ENCODE results near the gene DACH1. TPM values are rescaled to one million over a fixed set of nuclear protein-coding genes. Genes with fewer than 3 reads are reported as not detected.

DACH1 gene
- total RNA-seq, 2 experiments from 2014 or later: not detected

DNA sequence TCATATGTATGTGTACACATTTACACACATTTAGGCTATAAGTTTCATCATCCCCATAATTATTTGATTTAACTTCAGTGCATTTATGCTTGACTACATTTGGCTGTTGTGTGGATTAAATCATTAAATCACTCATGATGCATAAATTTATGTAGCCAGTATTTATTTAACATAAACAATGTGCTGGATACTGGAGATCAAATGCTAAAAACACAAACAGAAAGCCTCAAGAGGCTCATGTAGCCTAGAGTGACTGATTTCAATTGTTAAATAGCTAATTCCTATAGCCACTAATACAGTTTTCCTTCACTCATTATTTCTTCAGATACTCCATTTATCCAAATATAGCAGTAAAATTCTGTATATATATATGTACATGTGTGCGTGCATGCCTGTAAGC is 376.0 kb downstream of the DACH1 start:
- Histone ChIP-seq H3K9me3 (ENCODE audit: low read length) (no peaks in the 10 kb centered on the region), H3K4me3 (ENCODE audit: low read depth, low read length, poor library complexity, severe bottlenecking) (no peak overlapping the region), H4K20me1 (ENCODE audit: insufficient read depth, low read length) (no peaks in the 10 kb centered on the region), H3K27ac (ENCODE audit: low read depth, low read length, poor library complexity, severe bottlenecking) (no peak overlapping the region), H3K79me2 (ENCODE audit: insufficient read depth, low read depth, low read length) (no peaks in the 10 kb centered on the region), H3K9me2 (ENCODE audit: insufficient read depth, low read length) (no peaks in the 10 kb centered on the region), H2AFZ (ENCODE audit: low read length) (no peak overlapping the region), H3K4me1 (ENCODE audit: insufficient read depth, low read length, poor library complexity, severe bottlenecking) (no peaks in the 10 kb centered on the region), H3K4me2 (ENCODE audit: low read length) (no peak overlapping the region), H3K36me3 (ENCODE audit: insufficient read depth, low read length) (no peaks in the 10 kb centered on the region)
- intact Hi-C loops (cut with micrococcal nuclease; ENCODE audit: unreplicated experiment): no loop called here
- ChIA-PET POLR2A (no interaction called here), CTCF (ENCODE audit: unreplicated experiment) (no interaction called here)
- BruUV-seq (replicated peaks): no TSS peak
- no peak for DNase-seq (ENCODE audit: low spot score)
- no peak for TF ChIP-seq EZH2phosphoT487 (IDR thresholded peaks at IDR 0.05; ENCODE audit: borderline replicate concordance, low read depth, low read length)
- TF ChIP-seq, protein P1, sequence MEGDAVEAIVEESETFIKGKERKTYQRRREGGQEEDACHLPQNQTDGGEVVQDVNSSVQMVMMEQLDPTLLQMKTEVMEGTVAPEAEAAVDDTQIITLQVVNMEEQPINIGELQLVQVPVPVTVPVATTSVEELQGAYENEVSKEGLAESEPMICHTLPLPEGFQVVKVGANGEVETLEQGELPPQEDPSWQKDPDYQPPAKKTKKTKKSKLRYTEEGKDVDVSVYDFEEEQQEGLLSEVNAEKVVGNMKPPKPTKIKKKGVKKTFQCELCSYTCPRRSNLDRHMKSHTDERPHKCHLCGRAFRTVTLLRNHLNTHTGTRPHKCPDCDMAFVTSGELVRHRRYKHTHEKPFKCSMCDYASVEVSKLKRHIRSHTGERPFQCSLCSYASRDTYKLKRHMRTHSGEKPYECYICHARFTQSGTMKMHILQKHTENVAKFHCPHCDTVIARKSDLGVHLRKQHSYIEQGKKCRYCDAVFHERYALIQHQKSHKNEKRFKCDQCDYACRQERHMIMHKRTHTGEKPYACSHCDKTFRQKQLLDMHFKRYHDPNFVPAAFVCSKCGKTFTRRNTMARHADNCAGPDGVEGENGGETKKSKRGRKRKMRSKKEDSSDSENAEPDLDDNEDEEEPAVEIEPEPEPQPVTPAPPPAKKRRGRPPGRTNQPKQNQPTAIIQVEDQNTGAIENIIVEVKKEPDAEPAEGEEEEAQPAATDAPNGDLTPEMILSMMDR (conservative IDR thresholded peaks at IDR 0.05; ENCODE audit: low read length): no peak

DNA sequence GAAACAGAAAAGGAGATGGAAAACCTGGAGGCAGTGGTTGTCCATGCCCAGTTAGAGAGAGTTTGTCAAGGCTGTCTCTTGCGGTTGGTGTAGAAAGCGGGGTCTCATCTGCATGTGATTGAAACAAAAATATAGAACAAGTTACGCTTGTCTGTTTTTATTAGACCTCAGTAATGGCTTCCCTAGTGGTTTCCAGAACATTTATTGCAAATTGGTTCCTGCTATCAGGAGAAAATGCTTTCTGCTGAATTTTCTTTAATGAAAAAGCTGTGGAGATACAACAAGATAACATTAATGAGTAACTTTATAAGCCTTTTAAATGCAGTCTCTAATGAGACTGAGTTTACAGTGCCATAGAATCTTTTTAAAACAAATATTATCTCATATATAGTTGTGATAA is 378.0 kb downstream of the DACH1 start:
- no peak overlapping the region for H3K27ac ChIP-seq (ENCODE audit: low read depth, low read length, poor library complexity, severe bottlenecking)
- TF ChIP-seq, protein P1 (conservative IDR thresholded peaks at IDR 0.05; ENCODE audit: low read length): no peak
- no peak for TF ChIP-seq EZH2phosphoT487 (IDR thresholded peaks at IDR 0.05; ENCODE audit: borderline replicate concordance, low read depth, low read length)
- H3K9me3 ChIP-seq (ENCODE audit: low read length): no peaks in the 10 kb centered on the region
- no peak for DNase-seq (ENCODE audit: low spot score)
- H3K4me2 ChIP-seq (ENCODE audit: low read length): no peak overlapping the region
- H3K4me1 ChIP-seq (ENCODE audit: insufficient read depth, low read length, poor library complexity, severe bottlenecking): no peaks in the 10 kb centered on the region
- CTCF ChIA-PET (ENCODE audit: unreplicated experiment): no interaction called here
- no peaks in the 10 kb centered on the region for H3K79me2 ChIP-seq (ENCODE audit: insufficient read depth, low read depth, low read length)
- POLR2A ChIA-PET: interaction anchor here (0.6 to 0.8 kb wide), 2 partner anchors 10 to 22 kb away, joined by 3 to 4 read pairs; no protein-coding TSS in a partner anchor
- no peak overlapping the region for H3K4me3 ChIP-seq (ENCODE audit: low read depth, low read length, poor library complexity, severe bottlenecking)
- intact Hi-C loops (cut with micrococcal nuclease; ENCODE audit: unreplicated experiment): no loop called here
- H3K9me2 ChIP-seq (ENCODE audit: insufficient read depth, low read length): no peaks in the 10 kb centered on the region
- H3K36me3 ChIP-seq (ENCODE audit: insufficient read depth, low read length): no peaks in the 10 kb centered on the region
- H4K20me1 ChIP-seq (ENCODE audit: insufficient read depth, low read length): no peaks in the 10 kb centered on the region
- BruUV-seq (replicated peaks): no TSS peak
- H2AFZ ChIP-seq (ENCODE audit: low read length): no peak overlapping the region

DNA sequence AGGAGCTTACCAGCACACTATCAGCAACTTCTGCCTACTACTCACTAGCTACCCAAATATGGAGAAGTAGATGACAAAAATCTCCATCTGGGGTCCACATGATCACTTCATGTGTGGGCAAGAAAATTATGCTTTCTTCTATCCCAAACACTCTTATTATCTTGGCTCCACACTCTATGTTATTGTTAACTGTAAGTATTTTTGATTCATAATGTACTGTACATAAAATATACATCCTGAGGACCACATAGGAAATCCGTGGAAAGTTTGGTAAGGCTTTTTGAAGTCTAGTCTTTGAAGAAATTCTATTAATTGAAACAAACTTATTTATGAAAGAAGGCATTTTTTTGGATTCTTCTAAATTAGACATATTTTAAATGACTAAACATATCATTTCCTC is 378.8 kb downstream of the DACH1 start:
- Histone ChIP-seq H3K27ac (ENCODE audit: low read depth, low read length, poor library complexity, severe bottlenecking) (no peak overlapping the region), H3K4me2 (ENCODE audit: low read length) (no peak overlapping the region), H2AFZ (ENCODE audit: low read length) (no peak overlapping the region), H3K9me3 (ENCODE audit: low read length) (no peaks in the 10 kb centered on the region), H3K9me2 (ENCODE audit: insufficient read depth, low read length) (no peaks in the 10 kb centered on the region), H3K79me2 (ENCODE audit: insufficient read depth, low read depth, low read length) (no peaks in the 10 kb centered on the region), H3K36me3 (ENCODE audit: insufficient read depth, low read length) (no peaks in the 10 kb centered on the region), H3K4me1 (ENCODE audit: insufficient read depth, low read length, poor library complexity, severe bottlenecking) (no peaks in the 10 kb centered on the region), H4K20me1 (ENCODE audit: insufficient read depth, low read length) (no peaks in the 10 kb centered on the region), H3K4me3 (ENCODE audit: low read depth, low read length, poor library complexity, severe bottlenecking) (no peak overlapping the region)
- POLR2A ChIA-PET: no interaction called here
- BruUV-seq (replicated peaks): no TSS peak
- CTCF ChIA-PET (ENCODE audit: unreplicated experiment): no interaction called here
- TF ChIP-seq, protein P1 (conservative IDR thresholded peaks at IDR 0.05; ENCODE audit: low read length): no peak
- TF ChIP-seq EZH2phosphoT487 (IDR thresholded peaks at IDR 0.05; ENCODE audit: borderline replicate concordance, low read depth, low read length): no peak
- intact Hi-C loops (cut with micrococcal nuclease; ENCODE audit: unreplicated experiment): no loop called here
- DNase-seq (ENCODE audit: low spot score): no peak

Measured in OCI-LY7 (cell line).